PC-3 (cell line): ENCODE measurements around the gene SVOPL. TPM values are rescaled to one million over a fixed set of nuclear protein-coding genes. Genes with fewer than 3 reads are reported as not detected.

Source experiments
- ATAC-seq: fragments of 200-7000 bp; cut with Tn5 transposase; 2 replicates; pipeline ENCODE4 v1.9.1; 2020; ENCODE audit warnings: mild to moderate bottlenecking, moderate library complexity
- BruUV-seq: library from RNA; stranded (reverse); fragments of 400-500 nt; replicated peaks from 2 replicates; lab custom pipeline; 2021; lab: Mats Ljungman, UMichigan
- CTCF ChIA-PET: fragments of 300-600 bp; sonication (Branson Sonifier 250); formaldehyde crosslinking; loops from one replicate; lab custom pipeline; 2022; ENCODE audit warnings: antibody characterized with exemption; lab: Charles Lee
- POLR2A ChIA-PET: fragments of 300-600 bp; sonication (Branson Sonifier 250); formaldehyde crosslinking; loops from one replicate; lab custom pipeline; 2022; ENCODE audit warnings: antibody characterized with exemption; ENCODE audit not compliant: unreplicated experiment; lab: Charles Lee
- DNase-seq: peaks from one replicate; pipeline ENCODE4 v3.0.0-alpha.2; 2015
- H2AFZ ChIP-seq: fragments of 300-600 bp; sonication (generic); 2 replicates; pipeline ENCODE4 v1.6.0; 2016; ENCODE audit warnings: antibody characterized with exemption, low read length
- H3F3A ChIP-seq: fragments of 300-600 bp; sonication (generic); one replicate; pipeline ENCODE4 v1.6.0; 2017; ENCODE audit warnings: antibody characterized with exemption, low read length, control low read depth, mild to moderate bottlenecking; ENCODE audit not compliant: unreplicated experiment
- H3K27ac ChIP-seq: fragments of 300-600 bp; sonication (generic); 2 replicates; pipeline ENCODE4 v1.5.1; 2016; ENCODE audit warnings: mild to moderate bottlenecking, low read length
- H3K27me3 ChIP-seq: fragments of 300-600 bp; sonication (generic); 2 replicates; pipeline ENCODE4 v1.6.1; 2016; ENCODE audit warnings: low read length, mixed read lengths
- H3K36me3 ChIP-seq: fragments of 300-600 bp; sonication (generic); 2 replicates; pipeline ENCODE4 v1.6.1; 2016; ENCODE audit warnings: low read depth, mixed run types, low read length, mixed read lengths
- H3K4me1 ChIP-seq: fragments of 300-600 bp; sonication (generic); 2 replicates; pipeline ENCODE4 v1.5.1; 2016; ENCODE audit warnings: low read length; ENCODE audit not compliant: insufficient read depth
- H3K4me2 ChIP-seq: fragments of 300-600 bp; sonication (generic); 2 replicates; pipeline ENCODE4 v1.6.0; 2016; ENCODE audit warnings: low read length
- H3K4me3 ChIP-seq: fragments of 300-600 bp; sonication (generic); 2 replicates; pipeline ENCODE4 v1.5.1; 2016; ENCODE audit warnings: mild to moderate bottlenecking, low read length, mixed read lengths
- H3K79me2 ChIP-seq: fragments of 300-600 bp; sonication (generic); 2 replicates; pipeline ENCODE4 v1.6.1; 2017; ENCODE audit warnings: low read length, mixed read lengths
- H3K9ac ChIP-seq: fragments of 300-600 bp; sonication (generic); 2 replicates; pipeline ENCODE4 v1.6.0; 2016; ENCODE audit warnings: mild to moderate bottlenecking, low read length
- H3K9me2 ChIP-seq: fragments of 300-600 bp; sonication (generic); replicated peaks from 2 replicates; pipeline ENCODE4 v1.6.1; 2016; ENCODE audit warnings: mixed run types, low read length, mixed read lengths
- H3K9me3 ChIP-seq: fragments of 300-600 bp; sonication (generic); 2 replicates; pipeline ENCODE4 v1.6.1; 2016; ENCODE audit warnings: low read length, mixed read lengths
- H4K20me1 ChIP-seq: fragments of 300-600 bp; sonication (generic); 2 replicates; pipeline ENCODE4 v1.6.1; 2016; ENCODE audit warnings: low read length, mixed read lengths
- EZH2 ChIP-seq: fragments of 300-600 bp; sonication (generic); IDR thresholded peaks from one replicate; pipeline ENCODE4 v1.6.1; 2017; ENCODE audit warnings: antibody characterized with exemption, mild to moderate bottlenecking, low read length; ENCODE audit not compliant: unreplicated experiment
- EZH2phosphoT487 ChIP-seq: fragments of 300-600 bp; sonication (generic); IDR thresholded peaks from 2 replicates; pipeline ENCODE4 v1.6.1; 2018; ENCODE audit warnings: mild to moderate bottlenecking, antibody characterized with exemption, low read length, borderline replicate concordance
- intact Hi-C: fragments of 100-400 bp; cut with micrococcal nuclease; formaldehyde crosslinking; loops from 2 replicates; pipeline ENCODE4 v1.9.0; 2023
- total RNA-seq: library from RNA; depleted of rRNA; stranded (reverse); fragments of >200 nt; gene quantifications from 2 replicates; pipeline ENCODE4 v1.2.3, GENCODE V29; 2014
- TF ChIP-seq, protein P1 (sequence below): fragments of 300-600 bp; sonication (generic); conservative IDR thresholded peaks from 2 replicates; pipeline ENCODE4 v1.5.1; 2017; ENCODE audit warnings: antibody characterized with exemption, low read depth, mild to moderate bottlenecking, low read length

The SVOPL gene
- total RNA-seq, 1 experiment from 2014 or later = not detected

GRCh38 chr7:138559448-138559847 is 141.7 kb downstream of the SVOPL start:
- Histone ChIP-seq H3K9me3 (peaks cover 22% of the 10 kb centered on the region), H3K4me3 (no peak overlapping the region), H3K27me3 (no peaks in the 10 kb centered on the region), H3F3A (no peaks in the 10 kb centered on the region), H3K4me2 (no peak overlapping the region), H3K9ac (no peak overlapping the region), H2AFZ (no peak overlapping the region), H4K20me1 (no peaks in the 10 kb centered on the region), H3K79me2 (no peaks in the 10 kb centered on the region), H3K27ac (no peak overlapping the region), H3K36me3 (peaks cover 76% of the 10 kb centered on the region), H3K9me2 (no peaks in the 10 kb centered on the region), H3K4me1 (peaks cover 6% of the 10 kb centered on the region; the same call in 1 of the 2 replicates)
- TF ChIP-seq EZH2 (no peak), EZH2phosphoT487 (no peak)
- TF ChIP-seq, protein P1, sequence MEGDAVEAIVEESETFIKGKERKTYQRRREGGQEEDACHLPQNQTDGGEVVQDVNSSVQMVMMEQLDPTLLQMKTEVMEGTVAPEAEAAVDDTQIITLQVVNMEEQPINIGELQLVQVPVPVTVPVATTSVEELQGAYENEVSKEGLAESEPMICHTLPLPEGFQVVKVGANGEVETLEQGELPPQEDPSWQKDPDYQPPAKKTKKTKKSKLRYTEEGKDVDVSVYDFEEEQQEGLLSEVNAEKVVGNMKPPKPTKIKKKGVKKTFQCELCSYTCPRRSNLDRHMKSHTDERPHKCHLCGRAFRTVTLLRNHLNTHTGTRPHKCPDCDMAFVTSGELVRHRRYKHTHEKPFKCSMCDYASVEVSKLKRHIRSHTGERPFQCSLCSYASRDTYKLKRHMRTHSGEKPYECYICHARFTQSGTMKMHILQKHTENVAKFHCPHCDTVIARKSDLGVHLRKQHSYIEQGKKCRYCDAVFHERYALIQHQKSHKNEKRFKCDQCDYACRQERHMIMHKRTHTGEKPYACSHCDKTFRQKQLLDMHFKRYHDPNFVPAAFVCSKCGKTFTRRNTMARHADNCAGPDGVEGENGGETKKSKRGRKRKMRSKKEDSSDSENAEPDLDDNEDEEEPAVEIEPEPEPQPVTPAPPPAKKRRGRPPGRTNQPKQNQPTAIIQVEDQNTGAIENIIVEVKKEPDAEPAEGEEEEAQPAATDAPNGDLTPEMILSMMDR = no peak
- ChIA-PET CTCF (no interaction called here), POLR2A (no interaction called here)
- DNase-seq (no peak), ATAC-seq (no peak)
- BruUV-seq = no TSS peak
- intact Hi-C loops = no loop called here

DNA sequence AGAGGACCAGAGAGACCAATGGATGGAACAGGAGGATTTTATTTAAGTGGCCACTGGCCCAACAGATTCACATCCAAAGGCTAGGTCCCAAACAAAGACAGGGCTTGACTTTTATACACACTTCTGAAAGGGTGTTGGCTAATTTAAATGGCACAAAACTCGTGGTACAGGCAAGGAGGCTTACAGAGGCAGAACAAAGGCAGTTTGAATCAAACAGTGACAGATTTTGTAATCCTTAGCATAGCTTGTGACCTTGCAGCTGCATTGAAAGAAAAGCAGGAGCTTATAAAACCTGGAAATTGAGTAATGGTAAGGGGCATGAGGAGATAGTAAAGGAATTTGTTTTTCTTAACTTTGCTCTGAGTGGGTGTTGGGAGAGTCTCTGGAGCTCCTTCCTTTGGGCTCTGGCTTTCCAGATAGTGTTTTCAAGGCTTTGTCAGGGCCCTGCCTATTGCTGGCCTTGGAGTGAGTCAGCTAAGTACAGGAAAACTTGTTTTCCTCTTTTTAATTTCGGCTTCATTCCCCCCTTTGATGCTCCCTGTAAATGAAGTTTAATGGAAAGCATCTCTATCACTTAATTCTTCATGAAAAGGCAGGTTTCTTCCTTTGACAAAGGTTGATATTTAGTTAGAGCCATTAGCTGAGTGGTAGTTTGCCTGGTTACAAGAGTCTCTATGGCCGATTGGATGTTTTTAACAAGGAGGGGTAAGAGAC is 144.2 kb downstream of the SVOPL start:
- CTCF ChIA-PET = no interaction called here
- intact Hi-C loops = no loop called here

More for the DNA sequence above, 144.2 kb downstream of the SVOPL start:
- Histone ChIP-seq H3K27me3 (no peaks in the 10 kb centered on the region), H3K4me3 (no peak overlapping the region), H3K9me2 (no peaks in the 10 kb centered on the region), H4K20me1 (no peaks in the 10 kb centered on the region), H3K4me2 (no peak overlapping the region), H3K9ac (no peak overlapping the region), H3K79me2 (no peaks in the 10 kb centered on the region), H3K4me1 (no peaks in the 10 kb centered on the region), H3K36me3 (peaks cover 76% of the 10 kb centered on the region), H2AFZ (no peak overlapping the region), H3K27ac (no peak overlapping the region), H3F3A (no peaks in the 10 kb centered on the region), H3K9me3 (peaks cover 22% of the 10 kb centered on the region)
- DNase-seq (no peak), ATAC-seq (no peak)
- TF ChIP-seq, protein P1 = no peak
- TF ChIP-seq EZH2phosphoT487 = no peak
- TF ChIP-seq EZH2 = no peak
- no TSS peak for BruUV-seq
- POLR2A ChIA-PET = no interaction called here
